DND-41 (cell line): ENCODE data around the gene ARHGEF19.

ENCODE experiments used
- ATAC-seq: fragments of 200-7000 bp; cut with Tn5 transposase; 3 replicates; pipeline ENCODE4 v1.9.1; 2021; ENCODE audit warnings: low read depth; ENCODE audit not compliant: insufficient read depth
- DNase-seq: peaks from one replicate; pipeline ENCODE4 v3.0.0-alpha.2; 2020
- H2AFZ ChIP-seq: 2 replicates; pipeline ENCODE4 v1.6.0; 2012; ENCODE audit warnings: low read depth, low read length
- H3K27ac ChIP-seq: 2 replicates; pipeline ENCODE4 v1.5.1; 2012; ENCODE audit warnings: low read length, inconsistent platforms
- H3K27me3 ChIP-seq: fragments of 200-600 bp; sonication (generic); 2 replicates; pipeline ENCODE4 v1.6.0; 2012; ENCODE audit warnings: low read length, mild to moderate bottlenecking, inconsistent platforms; ENCODE audit not compliant: insufficient read depth, poor library complexity
- H3K36me3 ChIP-seq: 2 replicates; pipeline ENCODE4 v1.5.1; 2012; ENCODE audit warnings: low read length, inconsistent platforms; ENCODE audit not compliant: insufficient read depth
- H3K4me1 ChIP-seq: 2 replicates; pipeline ENCODE4 v1.5.1; 2012; ENCODE audit warnings: mild to moderate bottlenecking, low read length; ENCODE audit not compliant: insufficient read depth
- H3K4me2 ChIP-seq: 2 replicates; pipeline ENCODE4 v1.6.0; 2012; ENCODE audit warnings: mild to moderate bottlenecking, moderate library complexity, low read length, inconsistent platforms; ENCODE audit not compliant: insufficient read depth
- H3K4me3 ChIP-seq, 2 experiments: fragments of 200-600 bp in 1 of 2; shearing (Covaris generic) in 1 of 2; 2 replicates each; pipeline ENCODE4 v1.5.1; 2012 to 2016; ENCODE audit warnings: inconsistent platforms in 2 of 2, low read length in 2 of 2, mild to moderate bottlenecking in 2 of 2, low read depth in 1 of 2, moderate library complexity in 1 of 2
- H3K79me2 ChIP-seq: 2 replicates; pipeline ENCODE4 v1.6.0; 2012; ENCODE audit warnings: low read length, inconsistent platforms; ENCODE audit not compliant: insufficient read depth
- H3K9ac ChIP-seq: 2 replicates; pipeline ENCODE4 v1.6.0; 2012; ENCODE audit warnings: low read depth, mild to moderate bottlenecking, inconsistent platforms, low read length, moderate library complexity
- H3K9me3 ChIP-seq: 2 replicates; pipeline ENCODE4 v1.5.1; 2012; ENCODE audit warnings: low read length, moderate library complexity, mild to moderate bottlenecking, inconsistent platforms; ENCODE audit not compliant: insufficient read depth, severe bottlenecking
- H4K20me1 ChIP-seq: 2 replicates; pipeline ENCODE4 v1.6.0; 2012; ENCODE audit warnings: low read length; ENCODE audit not compliant: insufficient read depth
- CTCF ChIP-seq: IDR thresholded peaks from 2 replicates; pipeline ENCODE4 v1.5.1; 2012; ENCODE audit warnings: borderline replicate concordance, low read length, moderate library complexity, mild to moderate bottlenecking; ENCODE audit not compliant: poor library complexity, severe bottlenecking; ENCODE audit errors: extremely low read depth
- EZH2 ChIP-seq: IDR thresholded peaks from 3 replicates; pipeline ENCODE4 v1.6.1; 2012; ENCODE audit warnings: borderline replicate concordance, low read depth, mild to moderate bottlenecking, moderate library complexity, low read length, inconsistent platforms; ENCODE audit not compliant: severe bottlenecking

The ARHGEF19 gene

GRCh38 chr1:16202281-16203210, 9.9 kb downstream of the ARHGEF19 start:
- H3K4me3 ChIP-seq = no peak overlapping the region
- TF ChIP-seq CTCF (no peak), EZH2 (no peak)
- no peaks in the 10 kb centered on the region for H3K9me3 ChIP-seq
- no peak overlapping the region for H2AFZ ChIP-seq
- H3K4me2 ChIP-seq = no peak overlapping the region
- no peak overlapping the region for H3K9ac ChIP-seq
- H3K4me1 ChIP-seq = peaks cover 20% of the 10 kb centered on the region
- H3K79me2 ChIP-seq = no peaks in the 10 kb centered on the region
- H3K27ac ChIP-seq = no peak overlapping the region
- H3K27me3 ChIP-seq = no peaks in the 10 kb centered on the region
- H3K36me3 ChIP-seq = peaks cover 3% of the 10 kb centered on the region; the same call in 1 of the 2 replicates
- no peaks in the 10 kb centered on the region for H4K20me1 ChIP-seq
- no peak for ATAC-seq
- no peak for DNase-seq

DNA sequence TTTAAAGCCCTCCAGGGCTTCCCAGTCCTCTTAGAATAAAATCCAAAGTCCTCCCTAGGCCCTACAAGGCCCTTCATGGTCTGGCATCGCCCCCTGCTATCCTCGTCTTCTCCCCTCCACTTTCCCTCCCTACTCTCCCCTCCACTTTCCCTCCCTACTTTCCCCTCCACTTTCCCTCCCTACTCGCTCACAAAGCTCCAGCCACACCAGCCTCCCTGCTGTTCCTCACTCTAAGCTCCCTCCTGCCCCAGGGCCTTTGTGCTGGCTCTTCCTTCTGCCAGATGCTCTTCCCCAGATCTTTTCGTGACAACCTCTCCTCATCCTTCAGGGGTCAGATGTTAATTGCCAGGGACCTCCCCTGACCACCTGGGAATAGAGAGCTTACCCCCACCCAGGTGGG, 12.8 kb downstream of the ARHGEF19 start:
- TF ChIP-seq EZH2 (no peak), CTCF (no peak)
- H2AFZ ChIP-seq = no peak overlapping the region
- no peak overlapping the region for H3K9ac ChIP-seq
- no peaks in the 10 kb centered on the region for H3K79me2 ChIP-seq
- H3K4me3 ChIP-seq = no peak overlapping the region
- peaks cover 3% of the 10 kb centered on the region; the same call in 1 of the 2 replicates for H3K36me3 ChIP-seq
- no peaks in the 10 kb centered on the region for H3K4me1 ChIP-seq
- H3K27ac ChIP-seq = no peak overlapping the region
- ATAC-seq (no peak), DNase-seq (no peak)
- H4K20me1 ChIP-seq = no peaks in the 10 kb centered on the region
- no peaks in the 10 kb centered on the region for H3K27me3 ChIP-seq
- no peak overlapping the region for H3K4me2 ChIP-seq
- no peaks in the 10 kb centered on the region for H3K9me3 ChIP-seq

- Histone ChIP-seq H3K9ac (no peak overlapping the region), H3K79me2 (no peaks in the 10 kb centered on the region), H2AFZ (no peak overlapping the region), H3K4me2 (no peak overlapping the region), H3K36me3 (peaks cover 3% of the 10 kb centered on the region; the same call in 1 of the 2 replicates), H3K4me1 (no peaks in the 10 kb centered on the region), H3K4me3 (no peak overlapping the region), H3K27me3 (no peaks in the 10 kb centered on the region), H3K9me3 (no peaks in the 10 kb centered on the region), H4K20me1 (no peaks in the 10 kb centered on the region), H3K27ac (no peak overlapping the region)
- ATAC-seq (no peak), DNase-seq (no peak)
- no peak for TF ChIP-seq EZH2
- no peak for TF ChIP-seq CTCF
These were observed 13.3 kb downstream of the ARHGEF19 start for GRCh38 chr1:16199157-16199501.
